Natural killer cell (primary cell): ENCODE results near the gene RGS1. TPM values are rescaled to one million over a fixed set of nuclear protein-coding genes. Genes with fewer than 3 reads are reported as not detected.
"Not testable (repeated sequence)": the region's sequence is repeated elsewhere in the genome, so short reads cannot be mapped to it uniquely, and the experiment has no call there.

Experiments used
- ATAC-seq, 3 donors: fragments of 150-1000 bp in 2 of 3; fragments of 200-7000 bp in 1 of 3; cut with Tn5 transposase; 1 replicate in 1 of 3; 2 replicates in 2 of 3; pipeline ENCODE4 v1.10.0; 2021; ENCODE audit warnings: mild to moderate bottlenecking in 2 of 3, moderate library complexity in 2 of 3
- DNase-seq, 2 donors: peaks; one replicate each; pipeline versions ENCODE4 v3.0.0 to v3.0.0-alpha.2; 2013 to 2021; ENCODE audit warnings: mixed read lengths in 1 of 2
- H3K27ac ChIP-seq: one replicate; pipeline ENCODE4 v1.5.1; 2013; ENCODE audit warnings: mild to moderate bottlenecking, low read length
- H3K27me3 ChIP-seq: one replicate; pipeline ENCODE4 v1.6.1; 2013; ENCODE audit warnings: low read length; ENCODE audit not compliant: control insufficient read depth, insufficient read depth
- H3K36me3 ChIP-seq: one replicate; pipeline ENCODE4 v1.6.1; 2013; ENCODE audit warnings: low read length; ENCODE audit not compliant: control insufficient read depth, insufficient read depth
- H3K4me1 ChIP-seq: one replicate; pipeline ENCODE4 v1.6.1; 2013; ENCODE audit warnings: low read length; ENCODE audit not compliant: control insufficient read depth, insufficient read depth
- H3K4me3 ChIP-seq: one replicate; pipeline ENCODE4 v1.5.1; 2013; ENCODE audit warnings: low read length
- H3K9me3 ChIP-seq: one replicate; pipeline ENCODE4 v1.6.1; 2013; ENCODE audit warnings: low read length; ENCODE audit not compliant: control insufficient read depth, insufficient read depth
- H3K27ac Mint-ChIP-seq, 2 donors: one replicate each; pipeline ENCODE4 v1.8.0; 2022; ENCODE audit warnings: mild to moderate bottlenecking in 2 of 2, mixed read lengths in 2 of 2, moderate library complexity in 1 of 2
- H3K27me3 Mint-ChIP-seq, 2 donors: one replicate each; pipeline ENCODE4 v1.8.0; 2022; ENCODE audit warnings: low read depth in 2 of 2, mixed read lengths in 2 of 2
- H3K36me3 Mint-ChIP-seq: one replicate; pipeline ENCODE4 v1.8.0; 2022; ENCODE audit warnings: mixed read lengths
- H3K4me1 Mint-ChIP-seq, 2 donors: one replicate each; pipeline ENCODE4 v1.8.0; 2022; ENCODE audit warnings: mixed read lengths in 2 of 2
- H3K4me3 Mint-ChIP-seq: one replicate; pipeline ENCODE4 v1.8.0; 2022; ENCODE audit warnings: mild to moderate bottlenecking, moderate library complexity, mixed read lengths
- H3K9me3 Mint-ChIP-seq, 2 donors: one replicate each; pipeline ENCODE4 v1.8.0; 2022; ENCODE audit warnings: mixed read lengths in 2 of 2
- WGBS: methylation state at CpG from one replicate; pipeline ENCODE4 v1.1.7; 2013; ENCODE audit warnings: missing lambda C conversion rate; ENCODE audit not compliant: insufficient coverage; 5-methylcytosine and 5-hydroxymethylcytosine counted together
- intact Hi-C: fragments of 100-400 bp; cut with micrococcal nuclease; formaldehyde crosslinking; loops from one replicate; pipeline ENCODE4 v1.14.2; 2022
- total RNA-seq, 4 donors: library from RNA; stranded (reverse); fragments of 120-200 nt in 1 of 4; gene quantifications; one replicate each; pipeline versions ENCODE4 v1.2.3 to v1.2.4, GENCODE V29; 2013 to 2022
- TF ChIP-seq, protein P1 (sequence below): fragments of 200-600 bp; IDR thresholded peaks from one replicate; pipeline ENCODE4 v1.8.0; 2022; ENCODE audit warnings: antibody characterized with exemption

RGS1 gene
- total RNA-seq, 3 donors from 2014 or later (not counting 1 experiment from before 2014, with no cell fraction given): 306 to 365 (median 343) TPM

DNA sequence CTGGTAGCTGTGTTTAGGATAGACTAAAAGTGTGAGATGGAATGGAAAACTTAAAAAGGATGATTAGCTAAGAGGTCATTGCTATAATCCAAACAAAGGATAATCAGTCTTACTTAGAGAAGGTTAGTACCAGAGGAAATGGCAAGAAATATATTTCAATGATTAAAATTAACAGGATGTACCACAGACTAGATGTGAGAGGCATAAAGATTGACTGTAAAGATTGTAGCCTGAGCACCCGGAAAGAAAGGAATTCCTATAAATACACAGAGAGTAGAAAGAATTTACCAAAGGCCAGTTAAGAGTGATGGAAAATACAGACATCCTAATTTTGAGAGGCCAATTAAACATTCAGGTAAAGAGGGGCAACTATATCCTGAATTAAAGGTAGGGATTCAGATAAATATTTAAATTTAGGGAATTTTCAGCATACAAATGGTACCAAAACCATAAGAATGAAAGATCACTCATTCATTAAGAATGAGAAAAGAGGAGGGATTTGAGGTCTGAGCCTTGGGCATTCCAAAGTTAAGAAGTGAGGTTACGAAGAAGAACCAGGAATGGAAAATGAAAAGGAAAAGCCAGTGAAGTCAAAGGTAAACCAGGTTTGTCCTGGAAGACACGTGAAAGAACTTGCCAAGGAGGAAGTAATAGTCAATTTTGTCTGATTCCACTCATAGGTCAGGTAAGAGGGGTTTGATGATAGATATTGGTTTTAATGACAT lies 46.4 kb upstream of the RGS1 start:
- intact Hi-C loops: no loop called here
- H3K4me1 Mint-ChIP-seq: peaks cover 31 to 40% of the 10 kb centered on the region in 2 donors
- no peaks in the 10 kb centered on the region for H3K27me3 ChIP-seq
- H3K27ac Mint-ChIP-seq: peak overlapping the region; percentile 8 to 21
- H3K4me3 ChIP-seq: no peak overlapping the region
- H3K9me3 Mint-ChIP-seq: no peaks in the 10 kb centered on the region
- H3K9me3 ChIP-seq: no peaks in the 10 kb centered on the region
- H3K36me3 ChIP-seq: no peaks in the 10 kb centered on the region
- ATAC-seq (no peak), DNase-seq (no peak)
- WGBS: 85% methylated on average over 2 of the region's 3 CpGs
- H3K4me1 ChIP-seq: no peaks in the 10 kb centered on the region
- H3K4me3 Mint-ChIP-seq: no peak overlapping the region
- H3K36me3 Mint-ChIP-seq: no peaks in the 10 kb centered on the region
- H3K27ac ChIP-seq: no peak overlapping the region
- H3K27me3 Mint-ChIP-seq: no peaks in the 10 kb centered on the region
- TF ChIP-seq, protein P1, sequence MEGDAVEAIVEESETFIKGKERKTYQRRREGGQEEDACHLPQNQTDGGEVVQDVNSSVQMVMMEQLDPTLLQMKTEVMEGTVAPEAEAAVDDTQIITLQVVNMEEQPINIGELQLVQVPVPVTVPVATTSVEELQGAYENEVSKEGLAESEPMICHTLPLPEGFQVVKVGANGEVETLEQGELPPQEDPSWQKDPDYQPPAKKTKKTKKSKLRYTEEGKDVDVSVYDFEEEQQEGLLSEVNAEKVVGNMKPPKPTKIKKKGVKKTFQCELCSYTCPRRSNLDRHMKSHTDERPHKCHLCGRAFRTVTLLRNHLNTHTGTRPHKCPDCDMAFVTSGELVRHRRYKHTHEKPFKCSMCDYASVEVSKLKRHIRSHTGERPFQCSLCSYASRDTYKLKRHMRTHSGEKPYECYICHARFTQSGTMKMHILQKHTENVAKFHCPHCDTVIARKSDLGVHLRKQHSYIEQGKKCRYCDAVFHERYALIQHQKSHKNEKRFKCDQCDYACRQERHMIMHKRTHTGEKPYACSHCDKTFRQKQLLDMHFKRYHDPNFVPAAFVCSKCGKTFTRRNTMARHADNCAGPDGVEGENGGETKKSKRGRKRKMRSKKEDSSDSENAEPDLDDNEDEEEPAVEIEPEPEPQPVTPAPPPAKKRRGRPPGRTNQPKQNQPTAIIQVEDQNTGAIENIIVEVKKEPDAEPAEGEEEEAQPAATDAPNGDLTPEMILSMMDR: no peak

DNA sequence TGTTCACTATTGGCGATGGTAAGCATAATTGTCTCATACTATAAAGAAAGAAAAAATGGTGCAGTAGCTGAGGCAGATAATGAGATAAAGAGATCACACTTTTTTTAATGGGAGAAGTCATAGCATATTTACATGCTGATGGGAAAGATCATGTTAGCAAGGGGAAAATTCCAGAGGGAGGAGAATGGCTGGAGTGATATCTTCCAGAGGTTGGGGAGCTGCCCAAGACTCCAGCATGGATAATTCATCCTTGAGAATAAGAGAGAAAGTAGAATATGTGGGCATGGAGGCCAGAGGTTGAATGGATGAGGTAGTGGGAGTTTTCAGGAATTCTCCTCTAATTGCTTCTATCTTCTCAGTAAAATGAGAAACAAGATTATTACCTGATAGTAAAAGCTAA lies 45.8 kb upstream of the RGS1 start:
- Mint-ChIP-seq H3K27me3 (no peaks in the 10 kb centered on the region), H3K4me3 (no peak overlapping the region), H3K36me3 (no peaks in the 10 kb centered on the region), H3K27ac (peak overlapping the region in 1 of 2 donors; percentile 8), H3K9me3 (no peaks in the 10 kb centered on the region), H3K4me1 (peaks cover 25 to 34% of the 10 kb centered on the region in 2 donors)
- Histone ChIP-seq H3K4me3 (no peak overlapping the region), H3K9me3 (no peaks in the 10 kb centered on the region), H3K36me3 (no peaks in the 10 kb centered on the region), H3K4me1 (no peaks in the 10 kb centered on the region), H3K27ac (no peak overlapping the region), H3K27me3 (no peaks in the 10 kb centered on the region)
- DNase-seq (no peak), ATAC-seq (no peak)
- TF ChIP-seq, protein P1: no peak
- intact Hi-C loops: no loop called here
- 100% methylated on average over 1 of the region's 1 CpG for WGBS

DNA sequence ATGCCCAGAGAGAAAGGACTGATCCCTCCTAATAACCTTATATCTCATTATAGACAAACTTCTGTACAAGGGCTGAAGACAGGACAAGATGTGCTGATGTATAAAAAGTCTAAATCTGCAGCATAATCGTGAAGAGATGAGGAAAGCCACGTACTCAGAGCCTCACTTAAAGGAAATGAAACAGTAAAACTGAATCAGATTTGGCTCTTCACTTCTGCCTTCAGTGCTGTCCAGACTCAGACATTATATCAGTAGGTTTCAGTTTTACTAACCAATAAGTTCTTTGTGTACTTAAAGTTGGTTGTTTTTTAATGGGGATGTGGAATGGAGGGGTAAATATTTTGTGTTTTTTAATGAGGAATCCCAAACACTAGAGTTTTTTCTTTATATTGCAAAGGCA lies 45.3 kb upstream of the RGS1 start:
- H3K27me3 ChIP-seq: no peaks in the 10 kb centered on the region
- ATAC-seq: peak; percentile 53 to 75 (median 60)
- H3K4me3 Mint-ChIP-seq: no peak overlapping the region
- WGBS: 3% methylated on average over 2 of the region's 2 CpGs
- H3K4me1 ChIP-seq: no peaks in the 10 kb centered on the region
- intact Hi-C loops: no loop called here
- peaks cover 25 to 32% of the 10 kb centered on the region in 2 donors for H3K4me1 Mint-ChIP-seq
- no peak overlapping the region for H3K4me3 ChIP-seq
- H3K36me3 Mint-ChIP-seq: no peaks in the 10 kb centered on the region
- H3K27me3 Mint-ChIP-seq: no peaks in the 10 kb centered on the region
- H3K27ac Mint-ChIP-seq: peak overlapping the region in 1 of 2 donors; percentile 8
- no peaks in the 10 kb centered on the region for H3K9me3 ChIP-seq
- no peaks in the 10 kb centered on the region for H3K9me3 Mint-ChIP-seq
- H3K36me3 ChIP-seq: no peaks in the 10 kb centered on the region
- TF ChIP-seq, protein P1: no peak
- peak in 1 of 2 donors; percentile 35 for DNase-seq
- no peak overlapping the region for H3K27ac ChIP-seq

DNA sequence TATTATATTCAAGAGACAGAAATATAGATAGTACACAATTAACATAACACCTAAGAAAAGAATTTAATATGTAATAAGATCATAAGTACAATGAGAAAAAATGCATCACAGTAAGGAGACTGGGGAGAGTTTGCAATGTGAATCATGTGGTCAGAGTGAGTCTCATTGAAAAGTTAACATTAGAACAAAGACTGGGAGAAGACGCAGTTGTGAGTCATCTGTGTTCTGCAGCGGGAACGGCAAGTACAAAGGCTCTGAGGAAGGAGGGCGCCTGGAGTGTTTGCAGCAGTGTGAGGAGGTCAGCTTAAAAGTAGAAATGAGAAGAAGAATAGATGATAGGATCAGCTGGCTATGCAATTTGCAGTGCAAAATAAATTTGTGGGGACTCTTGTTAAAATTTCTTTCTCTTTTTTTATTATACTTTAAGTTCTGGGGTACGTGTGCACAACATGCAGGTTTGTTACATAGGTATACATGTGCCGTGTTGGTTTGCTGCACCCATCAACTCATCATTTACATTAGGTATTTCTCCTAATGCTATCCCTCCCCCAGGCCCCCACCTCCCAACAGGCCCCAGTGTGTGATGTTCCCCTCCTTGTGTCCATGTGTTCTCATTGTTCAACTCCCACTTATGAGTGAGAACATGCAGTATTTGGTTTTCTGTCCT lies 44.4 kb upstream of the RGS1 start:
- WGBS: 57% methylated on average over 4 of the region's 6 CpGs
- H3K36me3 Mint-ChIP-seq, H3K4me1 ChIP-seq, H3K36me3 ChIP-seq, H3K27me3 ChIP-seq, H3K4me3 ChIP-seq, H3K27me3 Mint-ChIP-seq, H3K9me3 ChIP-seq, H3K9me3 Mint-ChIP-seq, intact Hi-C loops, H3K4me3 Mint-ChIP-seq, H3K27ac ChIP-seq: not testable (repeated sequence)
- DNase-seq (peak in 1 of 2 donors; percentile 62), ATAC-seq (peak; percentile 59 to 85 (median 64))
- H3K4me1 Mint-ChIP-seq: peaks cover 25 to 26% of the 10 kb centered on the region in 2 donors
- H3K27ac Mint-ChIP-seq: peak overlapping the region in 1 of 2 donors; percentile 1
